ENCODE measurements around the gene TBC1D8B.
A peak's percentile ranks its signal among the peaks of the same experiment; 100 is the strongest.

The TBC1D8B gene

GRCh38 chrX:106875151-106875550, 72.7 kb downstream of the TBC1D8B start:
- H3K4me3 ChIP-seq (ENCODE audit: control insufficient read depth, low read depth, low read length), result no peak overlapping the region
- DNase-seq (ENCODE audit: low read depth), result peak; percentile 58
- no peak for TF ChIP-seq CTCF (conservative IDR thresholded peaks at IDR 0.05; ENCODE audit: control insufficient read depth, insufficient read depth, low read depth, low read length)

GRCh38 chrX:106889468-106889867, 87.0 kb downstream of the TBC1D8B start:
- TF ChIP-seq CTCF (conservative IDR thresholded peaks at IDR 0.05; ENCODE audit: control insufficient read depth, insufficient read depth, low read depth, low read length), result no peak
- no peak for DNase-seq (ENCODE audit: low read depth)
- no peak overlapping the region for H3K4me3 ChIP-seq (ENCODE audit: control insufficient read depth, low read depth, low read length)

- TF ChIP-seq CTCF (conservative IDR thresholded peaks at IDR 0.05; ENCODE audit: control insufficient read depth, insufficient read depth, low read depth, low read length), result no peak
- no peak overlapping the region for H3K4me3 ChIP-seq (ENCODE audit: control insufficient read depth, low read depth, low read length)
- no peak for DNase-seq (ENCODE audit: low read depth)
Measured at GRCh38 chrX:106891762-106892460, 89.4 kb downstream of the TBC1D8B start.

- peak; percentile 77 for DNase-seq (ENCODE audit: low read depth)
- TF ChIP-seq CTCF (conservative IDR thresholded peaks at IDR 0.05; ENCODE audit: control insufficient read depth, insufficient read depth, low read depth, low read length), result peak; percentile 94
- no peak overlapping the region for H3K4me3 ChIP-seq (ENCODE audit: control insufficient read depth, low read depth, low read length)
Measured at GRCh38 chrX:106894392-106894909, 92.0 kb downstream of the TBC1D8B start.

GRCh38 chrX:106894978-106895452, 92.5 kb downstream of the TBC1D8B start:
- TF ChIP-seq CTCF (conservative IDR thresholded peaks at IDR 0.05; ENCODE audit: control insufficient read depth, insufficient read depth, low read depth, low read length), result no peak

GRCh38 chrX:106897259-106897658, 94.8 kb downstream of the TBC1D8B start:
- no peak overlapping the region for H3K4me3 ChIP-seq (ENCODE audit: control insufficient read depth, low read depth, low read length)
- TF ChIP-seq CTCF (conservative IDR thresholded peaks at IDR 0.05; ENCODE audit: control insufficient read depth, insufficient read depth, low read depth, low read length), result no peak
- DNase-seq (ENCODE audit: low read depth), result peak; percentile 81

More at GRCh38 chrX:106894978-106895452, 92.5 kb downstream of the TBC1D8B start:
- peak; percentile 75 for DNase-seq (ENCODE audit: low read depth)
- no peak overlapping the region for H3K4me3 ChIP-seq (ENCODE audit: control insufficient read depth, low read depth, low read length)
